ENCODE measurements around the gene NFE2L3. TPM values are rescaled to one million over a fixed set of nuclear protein-coding genes. Genes with fewer than 3 reads are reported as not detected.

The NFE2L3 gene
- total RNA-seq, 2 donors from 2014 or later = 2.8 to 4.5 TPM

DNA sequence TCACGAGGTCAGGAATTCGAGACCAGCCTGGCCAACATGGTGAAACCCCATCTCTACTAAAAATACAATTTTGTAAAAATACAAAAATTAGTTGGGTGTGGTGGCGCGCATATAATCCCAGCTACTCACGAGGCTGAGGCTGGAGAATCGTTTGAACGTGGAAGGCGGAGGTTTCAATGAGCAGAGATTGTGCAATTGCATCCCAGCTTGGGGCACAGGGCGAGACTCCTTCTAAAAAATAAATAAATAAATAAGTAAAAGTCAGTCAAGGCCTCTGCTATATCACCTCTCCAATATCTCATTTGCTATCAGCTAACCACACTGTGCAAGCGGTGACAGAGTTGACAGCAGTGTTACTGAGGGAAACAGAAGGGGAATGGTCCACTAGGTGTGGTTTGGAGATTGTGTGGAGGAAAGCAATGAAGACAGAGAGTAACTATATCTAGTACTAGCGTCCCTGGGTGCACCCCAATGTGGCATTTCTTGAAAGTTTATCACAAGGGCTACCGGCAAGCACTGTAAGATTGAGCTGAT, 20.9 kb upstream of the NFE2L3 start:
- TF ChIP-seq, protein P1, sequence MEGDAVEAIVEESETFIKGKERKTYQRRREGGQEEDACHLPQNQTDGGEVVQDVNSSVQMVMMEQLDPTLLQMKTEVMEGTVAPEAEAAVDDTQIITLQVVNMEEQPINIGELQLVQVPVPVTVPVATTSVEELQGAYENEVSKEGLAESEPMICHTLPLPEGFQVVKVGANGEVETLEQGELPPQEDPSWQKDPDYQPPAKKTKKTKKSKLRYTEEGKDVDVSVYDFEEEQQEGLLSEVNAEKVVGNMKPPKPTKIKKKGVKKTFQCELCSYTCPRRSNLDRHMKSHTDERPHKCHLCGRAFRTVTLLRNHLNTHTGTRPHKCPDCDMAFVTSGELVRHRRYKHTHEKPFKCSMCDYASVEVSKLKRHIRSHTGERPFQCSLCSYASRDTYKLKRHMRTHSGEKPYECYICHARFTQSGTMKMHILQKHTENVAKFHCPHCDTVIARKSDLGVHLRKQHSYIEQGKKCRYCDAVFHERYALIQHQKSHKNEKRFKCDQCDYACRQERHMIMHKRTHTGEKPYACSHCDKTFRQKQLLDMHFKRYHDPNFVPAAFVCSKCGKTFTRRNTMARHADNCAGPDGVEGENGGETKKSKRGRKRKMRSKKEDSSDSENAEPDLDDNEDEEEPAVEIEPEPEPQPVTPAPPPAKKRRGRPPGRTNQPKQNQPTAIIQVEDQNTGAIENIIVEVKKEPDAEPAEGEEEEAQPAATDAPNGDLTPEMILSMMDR (IDR thresholded peaks at IDR 0.05) = no peak
- Histone ChIP-seq H3K4me3 (no peak overlapping the region), H3K4me1 (ENCODE audit: control insufficient read depth in 1 of 2, low read depth in 2 of 2) (no peaks in the 10 kb centered on the region), H3K27ac (no peak overlapping the region), H3K36me3 (no peaks in the 10 kb centered on the region), H3K27me3 (replicated peaks; ENCODE audit: insufficient read depth) (no peaks in the 10 kb centered on the region), H3K9me3 (no peaks in the 10 kb centered on the region)
- ATAC-seq (ENCODE audit: insufficient number of reproducible peaks, low FRiP score, low read depth) (no peak), DNase-seq (ENCODE audit: low spot score) (no peak)

DNA sequence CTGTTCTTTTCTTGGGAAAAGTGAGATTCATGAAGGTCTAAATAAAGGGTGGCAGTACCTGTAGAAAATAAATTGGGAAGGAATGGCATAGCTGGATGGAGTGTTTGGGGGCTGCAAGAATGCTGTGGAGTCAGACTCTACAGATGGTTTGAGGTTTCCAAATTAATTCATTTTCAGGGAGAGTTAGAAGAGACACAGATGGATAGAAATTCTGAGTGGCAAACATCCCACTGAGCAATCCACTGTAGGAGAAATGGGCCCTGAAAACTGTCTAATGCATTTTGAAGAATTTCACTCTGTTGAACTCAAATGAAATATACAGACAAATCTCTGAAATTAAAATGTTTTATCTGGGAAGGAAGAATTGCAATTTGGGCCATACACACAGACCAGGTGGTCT, 16.9 kb upstream of the NFE2L3 start:
- TF ChIP-seq, protein P1 (IDR thresholded peaks at IDR 0.05) = no peak
- Histone ChIP-seq H3K27me3 (replicated peaks; ENCODE audit: insufficient read depth) (no peaks in the 10 kb centered on the region), H3K36me3 (no peaks in the 10 kb centered on the region), H3K4me1 (ENCODE audit: control insufficient read depth in 1 of 2, low read depth in 2 of 2) (no peaks in the 10 kb centered on the region), H3K4me3 (no peak overlapping the region), H3K9me3 (no peaks in the 10 kb centered on the region), H3K27ac (no peak overlapping the region)
- ATAC-seq (ENCODE audit: insufficient number of reproducible peaks, low FRiP score, low read depth) = no peak
- DNase-seq (ENCODE audit: low spot score) = no peak

DNA sequence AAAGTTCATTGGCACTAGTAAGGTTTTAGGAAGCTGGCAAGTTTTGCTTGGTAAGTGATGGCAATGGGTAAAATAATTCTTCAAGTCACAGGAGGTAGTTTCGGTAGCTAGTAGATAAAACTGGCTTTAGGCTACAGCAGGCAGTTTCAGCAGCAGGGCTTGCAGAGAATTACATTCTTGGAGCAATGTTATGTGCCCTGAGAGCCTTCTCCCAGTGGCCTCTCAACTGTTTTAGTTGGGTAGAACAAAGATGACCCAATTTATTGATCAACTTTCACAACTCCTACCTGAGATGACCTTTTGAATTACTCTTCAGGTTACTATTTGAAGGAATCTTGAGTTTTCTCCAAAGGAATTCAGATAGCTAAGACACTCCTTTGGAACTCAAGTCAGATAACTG, 16.4 kb upstream of the NFE2L3 start:
- DNase-seq (ENCODE audit: low spot score) (no peak), ATAC-seq (ENCODE audit: insufficient number of reproducible peaks, low FRiP score, low read depth) (no peak)
- Histone ChIP-seq H3K27ac (no peak overlapping the region), H3K4me3 (no peak overlapping the region), H3K4me1 (ENCODE audit: control insufficient read depth in 1 of 2, low read depth in 2 of 2) (no peaks in the 10 kb centered on the region), H3K9me3 (no peaks in the 10 kb centered on the region), H3K27me3 (replicated peaks; ENCODE audit: insufficient read depth) (no peaks in the 10 kb centered on the region), H3K36me3 (no peaks in the 10 kb centered on the region)
- TF ChIP-seq, protein P1 (IDR thresholded peaks at IDR 0.05) = no peak

DNA sequence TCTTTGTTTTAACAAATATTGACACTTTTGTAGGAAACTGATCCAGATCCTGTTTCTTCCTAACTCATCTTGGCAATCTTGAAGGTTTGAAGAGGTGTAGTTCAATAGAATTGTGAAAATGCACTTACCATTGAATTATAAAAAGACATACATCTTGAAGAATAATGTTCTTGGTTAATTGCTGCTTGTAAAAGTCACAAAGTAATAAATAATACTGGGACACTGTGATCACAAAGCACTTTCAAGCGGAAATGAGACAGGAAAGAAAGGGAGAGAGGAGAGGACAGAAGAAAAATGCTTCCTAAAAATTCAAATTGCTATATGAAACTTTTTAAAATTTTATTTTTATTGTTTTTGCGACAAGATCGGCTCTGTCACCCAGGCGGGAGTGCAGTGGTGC, 15.2 kb upstream of the NFE2L3 start:
- no peaks in the 10 kb centered on the region for H3K9me3 ChIP-seq
- TF ChIP-seq, protein P1 (IDR thresholded peaks at IDR 0.05) = no peak
- no peak overlapping the region for H3K4me3 ChIP-seq
- no peaks in the 10 kb centered on the region for H3K4me1 ChIP-seq (ENCODE audit: control insufficient read depth in 1 of 2, low read depth in 2 of 2)
- H3K27me3 ChIP-seq (replicated peaks; ENCODE audit: insufficient read depth) = no peaks in the 10 kb centered on the region
- H3K27ac ChIP-seq = no peak overlapping the region
- no peaks in the 10 kb centered on the region for H3K36me3 ChIP-seq
- no peak for DNase-seq (ENCODE audit: low spot score)
- no peak for ATAC-seq (ENCODE audit: insufficient number of reproducible peaks, low FRiP score, low read depth)

DNA sequence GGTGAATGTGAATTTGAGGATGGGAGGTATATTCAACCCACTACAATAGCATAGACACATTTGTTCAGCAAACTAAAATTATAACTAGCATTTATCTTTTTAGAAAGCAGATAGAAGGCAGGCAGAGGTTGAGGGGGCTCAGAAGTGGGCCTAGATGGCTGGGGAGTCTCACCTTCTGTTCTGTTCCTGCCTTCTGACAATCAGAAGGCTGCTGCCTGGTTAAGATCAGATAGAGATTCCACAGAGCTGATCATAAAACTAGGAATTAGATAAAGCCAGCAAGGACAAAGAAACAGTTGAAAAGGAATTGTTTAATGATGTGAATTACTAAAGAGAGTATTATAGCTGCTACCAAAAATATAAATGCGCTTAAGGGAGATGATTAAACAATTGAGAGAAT, 11.6 kb upstream of the NFE2L3 start:
- Histone ChIP-seq H3K27me3 (replicated peaks; ENCODE audit: insufficient read depth) (no peaks in the 10 kb centered on the region), H3K4me3 (no peak overlapping the region), H3K9me3 (no peaks in the 10 kb centered on the region), H3K36me3 (no peaks in the 10 kb centered on the region), H3K27ac (no peak overlapping the region), H3K4me1 (ENCODE audit: control insufficient read depth in 1 of 2, low read depth in 2 of 2) (no peaks in the 10 kb centered on the region)
- DNase-seq (ENCODE audit: low spot score) = no peak
- no peak for ATAC-seq (ENCODE audit: insufficient number of reproducible peaks, low FRiP score, low read depth)
- TF ChIP-seq, protein P1 (IDR thresholded peaks at IDR 0.05) = no peak

All from thoracic aorta (tissue), 2 donors.